Panc1 (cell line): ENCODE data around the gene COMMD9.

Experiments
- CTCF ChIP-seq: fragments of 450-650 bp; IDR thresholded peaks from 2 replicates; pipeline ENCODE4 v1.5.1; 2017; ENCODE audit warnings: mild to moderate bottlenecking
- POLR2AphosphoS5 ChIP-seq: IDR thresholded peaks from 2 replicates; pipeline ENCODE4 v1.6.1; 2012; ENCODE audit warnings: mild to moderate bottlenecking, low read depth, low read length, moderate library complexity

GRCh38 chr11:36300650-36301049, 11.4 kb upstream of the COMMD9 start:
- TF ChIP-seq CTCF (no peak), POLR2AphosphoS5 (no peak)
